CD4-positive, alpha-beta T cell (primary cell): ENCODE data around the gene SERPINA4. TPM values are rescaled to one million over a fixed set of nuclear protein-coding genes. Genes with fewer than 3 reads are reported as not detected.

Experiments used
- ATAC-seq: fragments of 200-7000 bp; cut with Tn5 transposase; one replicate; pipeline ENCODE4 v1.10.0; 2022; ENCODE audit warnings: mild to moderate bottlenecking; ENCODE audit not compliant: poor library complexity
- CTCF ChIA-PET: fragments of 350-600 bp; sonication (Branson Sonifier 250); formaldehyde crosslinking; loops from one replicate; lab custom pipeline; 2021; ENCODE audit warnings: antibody characterized with exemption, inconsistent platforms; lab: Charles Lee
- POLR2A ChIA-PET: fragments of 350-600 bp; sonication (Branson Sonifier 250); formaldehyde crosslinking; loops from one replicate; lab custom pipeline; 2021; ENCODE audit warnings: antibody characterized with exemption, inconsistent platforms; lab: Charles Lee
- DNase-seq, 14 experiments: peaks; one replicate each; pipeline ENCODE4 v3.0.0-alpha.2; 2013 to 2020; ENCODE audit warnings: mixed read lengths in 2 of 14
- H3K27ac ChIP-seq, 2 donors: one replicate each; pipeline versions ENCODE4 v1.5.1 to v1.7.0; 2013; ENCODE audit warnings: low read length in 2 of 2, low read depth in 1 of 2, mild to moderate bottlenecking in 1 of 2
- H3K27me3 ChIP-seq, 2 experiments: 1 replicate in 1 of 2; 2 replicates in 1 of 2; pipeline versions ENCODE4 v1.6.1 to v1.7.0; 2013; ENCODE audit warnings: low read length in 2 of 2, control low read depth in 1 of 2, mild to moderate bottlenecking in 1 of 2, moderate library complexity in 1 of 2; ENCODE audit not compliant: insufficient read depth in 2 of 2, control insufficient read depth in 1 of 2
- H3K36me3 ChIP-seq: one replicate; pipeline ENCODE4 v1.6.1; 2013; ENCODE audit warnings: low read length, control low read depth; ENCODE audit not compliant: insufficient read depth
- H3K4me1 ChIP-seq: one replicate; pipeline ENCODE4 v1.6.1; 2013; ENCODE audit warnings: low read length, control low read depth; ENCODE audit not compliant: insufficient read depth
- H3K4me3 ChIP-seq: one replicate; pipeline ENCODE4 v1.5.1; 2013; ENCODE audit warnings: mild to moderate bottlenecking, low read length, moderate library complexity
- H3K9me3 ChIP-seq, 2 experiments: 1 replicate in 1 of 2; 2 replicates in 1 of 2; pipeline versions ENCODE4 v1.6.1 to v1.7.0; 2013; ENCODE audit warnings: low read length in 2 of 2, mild to moderate bottlenecking in 2 of 2, control low read depth in 1 of 2, moderate library complexity in 1 of 2; ENCODE audit not compliant: control insufficient read depth in 1 of 2, insufficient read depth in 1 of 2
- H3K27ac Mint-ChIP-seq: one replicate; pipeline ENCODE4 v1.8.0; 2020; ENCODE audit warnings: mixed read lengths
- H3K27me3 Mint-ChIP-seq: one replicate; pipeline ENCODE4 v1.8.0; 2021; ENCODE audit warnings: mixed read lengths
- H3K36me3 Mint-ChIP-seq: one replicate; pipeline ENCODE4 v1.8.0; 2021; ENCODE audit warnings: low read depth, mixed read lengths
- H3K4me1 Mint-ChIP-seq: one replicate; pipeline ENCODE4 v1.8.0; 2021; ENCODE audit warnings: low read depth, mixed read lengths
- H3K4me3 Mint-ChIP-seq: one replicate; pipeline ENCODE4 v1.8.0; 2020; ENCODE audit warnings: mild to moderate bottlenecking, mixed read lengths
- H3K9me3 Mint-ChIP-seq: one replicate; pipeline ENCODE4 v1.8.0; 2020; ENCODE audit warnings: mixed read lengths
- intact Hi-C, 2 experiments: fragments of 100-400 bp; cut with DNase I in 1 of 2; cut with micrococcal nuclease in 1 of 2; formaldehyde crosslinking; loops; one replicate each; pipeline versions ENCODE4 v1.15.1 to v1.9.0; 2023 to 2025; cut with DNase I, micrococcal nuclease
- total RNA-seq, 174 experiments: library from RNA in 2 of 174; stranded (reverse) in 2 of 174; gene quantifications; one replicate each; pipeline ENCODE4 v1.2.3 and lab custom pipeline; 2021 to 2026
- TF ChIP-seq, protein P1 (sequence below): fragments of 200-600 bp; IDR thresholded peaks from one replicate; pipeline ENCODE4 v1.8.0; 2022; ENCODE audit warnings: antibody characterized with exemption, mild to moderate bottlenecking

SERPINA4 gene
- total RNA-seq, 2 experiments from 2014 or later, result not detected

DNA sequence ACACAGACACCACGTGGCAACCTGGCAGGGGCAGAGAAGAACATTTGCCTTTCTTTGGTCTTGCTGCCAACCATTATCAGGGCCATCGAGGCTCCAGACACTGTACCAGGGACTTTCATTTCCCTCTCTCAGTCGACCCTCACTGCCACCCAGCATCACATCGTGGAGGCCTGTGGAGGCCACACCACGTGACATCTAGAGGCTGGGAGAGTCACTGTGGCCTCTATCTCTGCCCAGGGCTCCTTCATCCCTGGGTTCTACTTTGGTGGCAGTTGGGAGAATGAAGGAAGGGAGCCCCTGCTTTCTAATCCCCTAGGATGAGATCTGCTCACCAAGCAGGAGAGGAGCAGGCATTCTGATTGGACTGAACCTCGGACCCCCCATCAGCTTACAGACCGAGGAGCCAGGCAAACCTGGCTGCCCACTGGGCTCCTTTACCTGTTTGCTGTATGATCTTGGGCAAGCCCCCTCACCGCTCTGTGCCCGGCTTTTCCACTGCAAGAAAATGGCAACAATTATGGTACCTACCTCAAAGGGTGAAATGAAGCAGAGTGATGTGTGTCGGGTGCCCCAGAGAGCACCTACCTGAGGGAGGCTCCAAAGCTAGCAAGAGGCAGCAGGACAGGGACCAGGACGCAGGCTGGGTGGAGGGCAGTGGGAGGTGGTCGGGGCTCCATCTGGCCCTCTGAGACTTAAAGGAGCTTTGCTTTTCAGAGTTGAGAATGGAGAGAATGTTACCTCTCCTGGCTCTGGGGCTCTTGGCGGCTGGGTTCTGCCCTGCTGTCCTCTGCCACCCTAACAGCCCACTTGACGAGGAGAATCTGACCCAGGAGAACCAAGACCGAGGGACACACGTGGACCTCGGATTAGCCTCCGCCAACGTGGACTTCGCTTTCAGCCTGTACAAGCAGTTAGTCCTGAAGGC is 52.7 kb downstream of the SERPINA4 start:
- ATAC-seq (no peak), DNase-seq (no peak)
- Histone ChIP-seq H3K27ac (no peak overlapping the region), H3K36me3 (no peaks in the 10 kb centered on the region), H3K4me1 (no peaks in the 10 kb centered on the region), H3K4me3 (no peak overlapping the region), H3K9me3 (peaks cover 13 to 20% of the 10 kb centered on the region in 2 experiments), H3K27me3 (no peaks in the 10 kb centered on the region)
- Mint-ChIP-seq H3K4me3 (no peak overlapping the region), H3K27me3 (peaks cover 9% of the 10 kb centered on the region), H3K4me1 (no peaks in the 10 kb centered on the region), H3K27ac (no peak overlapping the region), H3K9me3 (no peaks in the 10 kb centered on the region), H3K36me3 (no peaks in the 10 kb centered on the region)
- intact Hi-C loops, result no loop called here
- POLR2A ChIA-PET, result no interaction called here
- TF ChIP-seq, protein P1, sequence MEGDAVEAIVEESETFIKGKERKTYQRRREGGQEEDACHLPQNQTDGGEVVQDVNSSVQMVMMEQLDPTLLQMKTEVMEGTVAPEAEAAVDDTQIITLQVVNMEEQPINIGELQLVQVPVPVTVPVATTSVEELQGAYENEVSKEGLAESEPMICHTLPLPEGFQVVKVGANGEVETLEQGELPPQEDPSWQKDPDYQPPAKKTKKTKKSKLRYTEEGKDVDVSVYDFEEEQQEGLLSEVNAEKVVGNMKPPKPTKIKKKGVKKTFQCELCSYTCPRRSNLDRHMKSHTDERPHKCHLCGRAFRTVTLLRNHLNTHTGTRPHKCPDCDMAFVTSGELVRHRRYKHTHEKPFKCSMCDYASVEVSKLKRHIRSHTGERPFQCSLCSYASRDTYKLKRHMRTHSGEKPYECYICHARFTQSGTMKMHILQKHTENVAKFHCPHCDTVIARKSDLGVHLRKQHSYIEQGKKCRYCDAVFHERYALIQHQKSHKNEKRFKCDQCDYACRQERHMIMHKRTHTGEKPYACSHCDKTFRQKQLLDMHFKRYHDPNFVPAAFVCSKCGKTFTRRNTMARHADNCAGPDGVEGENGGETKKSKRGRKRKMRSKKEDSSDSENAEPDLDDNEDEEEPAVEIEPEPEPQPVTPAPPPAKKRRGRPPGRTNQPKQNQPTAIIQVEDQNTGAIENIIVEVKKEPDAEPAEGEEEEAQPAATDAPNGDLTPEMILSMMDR, result no peak
- CTCF ChIA-PET, result no interaction called here

DNA sequence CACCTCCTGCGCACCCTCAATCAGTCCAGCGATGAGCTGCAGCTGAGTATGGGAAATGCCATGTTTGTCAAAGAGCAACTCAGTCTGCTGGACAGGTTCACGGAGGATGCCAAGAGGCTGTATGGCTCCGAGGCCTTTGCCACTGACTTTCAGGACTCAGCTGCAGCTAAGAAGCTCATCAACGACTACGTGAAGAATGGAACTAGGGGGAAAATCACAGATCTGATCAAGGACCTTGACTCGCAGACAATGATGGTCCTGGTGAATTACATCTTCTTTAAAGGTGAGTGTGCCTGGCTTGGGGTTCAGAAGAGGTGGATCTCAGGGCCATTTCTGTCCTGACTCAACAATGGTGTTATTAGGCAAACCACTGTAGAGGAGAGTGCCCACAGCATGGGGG is 53.6 kb downstream of the SERPINA4 start:
- H3K27me3 ChIP-seq, result no peaks in the 10 kb centered on the region
- no peak overlapping the region for H3K27ac ChIP-seq
- CTCF ChIA-PET, result no interaction called here
- Mint-ChIP-seq H3K4me1 (no peaks in the 10 kb centered on the region), H3K36me3 (no peaks in the 10 kb centered on the region), H3K27me3 (peaks cover 10% of the 10 kb centered on the region), H3K9me3 (no peaks in the 10 kb centered on the region), H3K27ac (no peak overlapping the region), H3K4me3 (no peak overlapping the region)
- DNase-seq (no peak), ATAC-seq (no peak)
- POLR2A ChIA-PET, result no interaction called here
- H3K9me3 ChIP-seq, result peaks cover 13 to 23% of the 10 kb centered on the region in 2 experiments
- TF ChIP-seq, protein P1, result no peak
- no peak overlapping the region for H3K4me3 ChIP-seq
- intact Hi-C loops, result no loop called here
- no peaks in the 10 kb centered on the region for H3K36me3 ChIP-seq
- no peaks in the 10 kb centered on the region for H3K4me1 ChIP-seq

DNA sequence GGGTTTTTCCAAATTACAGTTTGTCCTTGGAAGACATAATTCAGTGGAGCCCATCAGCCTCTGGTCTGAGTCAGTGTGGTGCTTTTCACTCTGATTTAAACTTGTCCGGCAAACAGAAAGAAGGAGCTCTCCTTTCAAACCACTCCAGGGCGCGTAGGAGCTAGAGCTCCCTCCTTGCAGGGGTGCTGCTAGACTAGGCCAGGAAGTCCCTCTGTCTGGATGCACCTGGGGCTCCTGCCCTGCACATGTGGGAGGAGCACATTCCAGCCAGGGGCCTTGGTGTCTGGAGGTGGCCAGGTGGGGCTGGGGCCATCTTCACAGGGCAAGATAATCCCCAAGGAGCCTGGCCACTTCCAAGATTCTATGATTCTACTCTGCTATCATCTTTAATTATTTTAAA is 54.0 kb downstream of the SERPINA4 start:
- Histone ChIP-seq H3K27ac (no peak overlapping the region), H3K9me3 (peaks cover 13 to 24% of the 10 kb centered on the region in 2 experiments), H3K36me3 (no peaks in the 10 kb centered on the region), H3K4me3 (no peak overlapping the region), H3K4me1 (no peaks in the 10 kb centered on the region), H3K27me3 (no peaks in the 10 kb centered on the region)
- TF ChIP-seq, protein P1, result no peak
- Mint-ChIP-seq H3K27me3 (peaks cover 14% of the 10 kb centered on the region), H3K27ac (no peak overlapping the region), H3K4me1 (no peaks in the 10 kb centered on the region), H3K4me3 (no peak overlapping the region), H3K36me3 (no peaks in the 10 kb centered on the region), H3K9me3 (no peaks in the 10 kb centered on the region)
- ChIA-PET CTCF (no interaction called here), POLR2A (no interaction called here)
- ATAC-seq (no peak), DNase-seq (no peak)
- intact Hi-C loops, result no loop called here
